GM18873 (cell line): ENCODE measurements around the gene OR7G1.

Experiments
- ATAC-seq: cut with Tn5 transposase; IDR thresholded peaks from one replicate; pipeline ENCODE4 v1.9.1; 2021; ENCODE audit warnings: mild to moderate bottlenecking, moderate library complexity, moderate number of reproducible peaks; ENCODE audit not compliant: unreplicated experiment, low FRiP score

Gene OR7G1, protein sequence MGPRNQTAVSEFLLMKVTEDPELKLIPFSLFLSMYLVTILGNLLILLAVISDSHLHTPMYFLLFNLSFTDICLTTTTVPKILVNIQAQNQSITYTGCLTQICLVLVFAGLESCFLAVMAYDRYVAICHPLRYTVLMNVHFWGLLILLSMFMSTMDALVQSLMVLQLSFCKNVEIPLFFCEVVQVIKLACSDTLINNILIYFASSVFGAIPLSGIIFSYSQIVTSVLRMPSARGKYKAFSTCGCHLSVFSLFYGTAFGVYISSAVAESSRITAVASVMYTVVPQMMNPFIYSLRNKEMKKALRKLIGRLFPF

DNA sequence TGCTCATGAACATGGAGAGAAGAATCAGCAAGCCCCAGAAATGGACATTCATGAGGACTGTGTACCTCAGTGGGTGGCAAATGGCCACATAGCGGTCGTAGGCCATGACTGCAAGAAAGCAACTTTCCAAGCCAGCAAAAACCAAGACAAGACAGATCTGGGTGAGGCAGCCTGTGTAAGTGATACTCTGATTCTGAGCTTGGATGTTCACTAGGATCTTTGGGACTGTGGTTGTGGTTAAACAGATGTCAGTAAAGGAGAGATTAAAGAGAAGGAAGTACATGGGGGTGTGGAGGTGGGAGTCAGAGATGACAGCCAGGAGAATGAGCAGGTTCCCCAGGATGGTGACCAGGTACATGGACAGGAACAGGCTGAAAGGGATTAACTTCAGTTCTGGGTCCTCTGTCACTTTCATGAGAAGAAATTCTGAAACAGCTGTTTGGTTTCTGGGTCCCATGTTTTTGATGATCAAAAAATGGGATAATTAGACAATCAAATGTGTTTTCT is at the start of gene OR7G1:
TSS of gene OR7G1 (minus strand) at position 457 of the 507 bp plus-strand sequence. CDS start at position 457, 0 bp downstream.
- no peak for ATAC-seq

DNA sequence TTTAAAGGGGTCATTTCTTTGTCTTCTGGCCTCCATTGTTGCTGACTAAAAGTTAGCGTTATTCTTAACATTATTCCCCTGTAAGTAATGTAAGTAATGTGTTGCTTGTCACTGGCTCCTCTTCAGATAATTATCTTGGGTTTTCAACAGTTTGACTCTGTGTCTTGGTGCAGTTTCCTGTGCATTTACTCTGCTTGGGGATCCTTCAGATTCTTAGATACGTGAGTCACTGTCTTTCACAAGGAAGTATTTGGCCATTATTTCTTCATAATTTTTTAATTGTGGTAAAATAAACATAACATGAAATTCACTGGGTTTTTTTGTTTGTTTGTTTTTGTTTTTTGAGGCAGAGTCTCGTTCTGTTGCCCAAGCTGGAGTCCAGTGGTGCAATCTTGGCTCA is 49.7 kb upstream of the OR7G1 start:
- no peak for ATAC-seq

DNA sequence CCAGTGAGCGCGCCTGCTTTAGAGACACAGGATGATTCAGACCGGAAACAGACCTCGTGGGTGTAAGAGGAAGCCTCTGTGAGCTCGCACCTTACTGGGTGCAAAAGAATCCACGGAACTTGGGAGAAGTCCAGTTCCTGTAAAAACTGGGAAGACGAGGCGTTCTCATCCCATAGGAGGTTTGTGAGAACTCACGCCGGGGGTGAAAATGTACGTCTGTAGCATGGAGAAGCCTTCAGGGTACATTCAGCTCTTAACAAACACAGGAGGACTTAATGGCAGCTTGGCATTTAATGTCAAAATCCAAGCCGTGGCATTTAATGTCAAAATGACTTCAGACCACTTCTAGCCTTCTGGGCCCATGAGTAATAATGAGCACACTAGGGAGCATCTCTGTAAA is 45.9 kb upstream of the OR7G1 start:
- no peak for ATAC-seq

DNA sequence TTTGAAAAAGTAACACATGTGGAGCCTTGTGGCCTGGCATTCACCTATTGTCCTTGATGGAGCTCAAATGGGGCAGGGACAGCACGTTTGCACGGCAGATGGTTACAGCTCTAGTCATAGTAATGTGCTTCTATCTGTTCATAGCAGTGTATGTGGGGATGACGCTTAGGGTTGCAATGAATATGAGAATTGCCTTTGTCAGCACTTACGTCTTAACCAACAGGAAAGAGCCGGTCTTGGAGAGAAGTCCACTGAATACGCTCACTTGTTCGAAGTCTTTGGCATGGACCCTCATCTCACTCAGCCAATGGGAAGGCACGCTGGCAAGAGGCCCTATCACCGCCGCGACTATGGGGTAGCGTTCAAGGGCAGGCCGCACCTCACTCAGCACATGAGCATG is 44.3 kb upstream of the OR7G1 start:
- no peak for ATAC-seq

DNA sequence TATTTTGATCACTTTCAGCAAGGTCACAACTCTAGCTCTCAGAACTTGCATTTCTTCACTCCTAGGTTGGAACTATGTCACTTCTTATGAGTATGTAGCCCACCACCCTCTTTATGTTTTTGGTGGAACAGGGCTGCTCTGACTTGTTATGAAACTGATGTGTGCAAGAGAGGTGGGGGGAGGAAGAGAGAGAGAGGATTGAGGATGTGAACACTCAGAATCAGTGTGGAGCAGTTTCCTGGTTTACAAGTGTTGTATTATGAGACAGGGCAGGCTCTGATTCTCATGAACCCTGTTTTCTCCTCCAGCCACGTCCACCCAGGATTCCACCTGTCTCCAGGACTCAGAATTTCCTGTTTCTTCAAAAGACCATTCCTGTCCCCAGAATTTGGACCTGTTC is 40.7 kb upstream of the OR7G1 start:
- no peak for ATAC-seq

DNA sequence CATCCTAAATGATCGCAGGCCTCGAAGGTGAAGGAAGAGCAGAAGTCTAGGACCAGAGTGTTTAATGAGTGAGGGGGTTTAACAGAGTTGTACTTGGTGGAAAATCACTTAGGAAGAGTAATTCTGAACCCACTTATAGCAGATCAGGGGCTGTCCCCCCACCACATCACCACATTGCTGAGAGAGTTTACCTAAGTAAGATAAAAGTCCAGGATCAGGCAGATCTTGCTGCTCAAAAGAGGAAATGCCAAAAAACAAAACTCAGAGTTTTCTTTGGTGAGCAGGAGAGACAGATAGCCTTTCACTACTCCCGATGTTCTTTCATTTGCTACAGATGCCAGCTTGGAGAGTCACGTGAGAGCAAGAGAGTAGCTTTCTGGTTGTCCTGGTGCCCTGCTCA is 40.0 kb upstream of the OR7G1 start:
- no peak for ATAC-seq

DNA sequence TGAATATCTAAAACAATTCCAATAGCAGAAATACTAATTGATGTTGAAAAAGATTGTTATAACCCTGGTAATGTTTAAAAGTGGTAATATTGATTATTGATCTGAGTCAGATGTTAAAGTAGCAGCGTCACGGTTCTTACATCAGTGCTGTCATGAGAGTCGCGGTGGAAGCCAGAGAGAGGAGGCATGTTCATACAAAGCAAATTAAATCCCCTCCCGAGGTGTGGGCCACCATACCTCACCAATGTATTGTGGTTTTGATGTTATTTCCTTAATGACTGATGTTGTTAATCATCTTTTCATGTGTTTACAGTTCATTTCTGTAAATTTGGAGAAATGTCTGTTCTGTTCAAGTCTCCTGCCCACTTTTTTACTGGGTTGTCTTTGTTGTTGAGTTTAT is 35.8 kb upstream of the OR7G1 start:
- no peak for ATAC-seq

DNA sequence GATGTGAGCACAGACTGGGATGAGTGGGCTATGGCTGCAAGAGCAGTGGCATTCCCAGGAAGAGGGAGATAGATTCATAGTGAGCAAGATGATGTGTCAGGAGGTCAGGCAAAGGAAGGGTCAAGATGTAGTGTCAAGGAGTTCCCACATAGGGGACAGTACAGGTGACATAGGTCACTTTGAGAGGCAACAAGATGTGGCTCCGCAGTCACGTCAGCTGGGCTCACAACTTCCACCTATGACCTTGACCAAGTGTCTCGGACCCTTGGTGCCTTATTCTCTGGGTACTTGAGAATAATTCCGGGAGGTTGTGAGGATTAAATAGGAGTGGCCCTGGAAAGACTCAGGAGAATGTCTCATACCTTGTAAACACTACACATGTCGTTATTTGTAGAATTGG is 35.1 kb upstream of the OR7G1 start:
- no peak for ATAC-seq

DNA sequence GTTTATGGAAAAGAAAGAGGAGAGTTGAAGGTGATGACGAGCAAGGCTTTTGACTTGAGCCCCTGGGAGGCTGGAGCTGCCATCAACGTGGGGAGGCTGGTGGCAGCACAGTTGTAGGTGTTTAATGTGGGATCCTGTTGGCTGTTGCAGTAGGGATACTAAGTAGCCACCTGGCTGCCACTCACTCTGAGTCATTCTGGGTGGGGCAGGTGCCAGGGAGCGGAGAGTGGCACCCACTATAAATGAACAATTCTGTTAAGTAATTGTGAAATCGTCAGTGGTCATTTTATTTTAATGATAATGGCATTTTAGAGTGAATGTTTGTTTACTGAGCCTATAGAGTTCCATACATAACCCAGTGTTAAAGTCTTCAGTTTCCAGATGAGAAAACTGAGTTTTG is 34.4 kb upstream of the OR7G1 start:
- ATAC-seq, result no peak

DNA sequence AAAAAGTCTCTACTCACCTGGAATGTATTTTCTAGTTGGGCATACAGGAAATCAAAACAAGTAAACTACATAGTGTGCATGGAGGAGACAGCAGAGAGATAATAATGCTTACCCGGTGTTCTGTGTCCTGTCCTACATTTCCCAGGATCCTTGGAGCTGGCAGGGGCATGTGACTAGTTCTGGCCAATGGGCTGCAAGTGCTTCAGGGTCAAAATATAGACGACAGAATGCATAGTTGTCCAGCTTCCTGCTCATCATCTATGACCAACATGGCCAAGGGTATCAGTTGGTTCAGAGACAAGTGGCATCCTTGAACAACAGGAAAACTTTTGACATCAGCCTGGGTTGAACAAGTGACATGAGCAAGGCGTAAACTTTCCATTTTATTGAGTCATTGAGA is 33.1 kb upstream of the OR7G1 start:
- no peak for ATAC-seq

DNA sequence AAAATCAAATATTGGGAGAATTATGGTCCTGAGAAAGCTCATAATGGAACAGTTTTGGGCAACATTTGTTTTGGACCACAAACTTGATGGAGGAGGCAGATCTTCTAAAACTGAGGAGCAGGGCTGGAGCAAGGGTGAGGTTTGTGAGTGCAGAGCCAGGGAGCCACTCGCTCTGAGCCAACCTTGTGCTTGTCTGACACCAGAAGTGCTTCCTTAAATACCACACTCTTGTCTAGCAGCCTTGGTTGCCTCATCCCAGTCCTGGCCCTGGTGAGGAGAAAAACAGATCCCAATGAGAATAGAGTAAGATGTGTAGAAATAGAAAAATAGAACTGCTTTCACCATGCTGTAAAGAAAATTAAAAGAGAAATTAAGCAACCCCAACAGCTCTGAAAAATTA is 31.3 kb upstream of the OR7G1 start:
- ATAC-seq, result no peak

DNA sequence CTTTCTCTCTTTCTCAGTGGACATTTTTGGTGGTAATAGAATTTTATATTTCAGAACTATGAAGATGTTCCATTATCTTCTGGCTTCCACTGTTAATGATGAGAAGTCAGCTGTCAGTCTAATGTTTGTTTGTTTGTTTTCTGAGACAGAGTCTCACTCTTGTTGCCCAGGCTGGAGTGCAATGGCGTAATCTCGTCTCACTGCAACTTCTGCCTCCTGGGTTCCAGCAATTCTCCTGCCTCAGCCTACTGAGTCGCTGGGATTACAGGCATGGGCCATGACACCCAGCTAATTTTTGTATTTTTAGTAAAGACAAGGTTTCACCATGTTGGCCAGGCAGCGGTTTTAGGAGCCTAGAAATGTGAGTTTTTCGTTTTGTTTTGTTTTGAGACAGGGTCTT is 29.4 kb upstream of the OR7G1 start:
- ATAC-seq, result no peak

DNA sequence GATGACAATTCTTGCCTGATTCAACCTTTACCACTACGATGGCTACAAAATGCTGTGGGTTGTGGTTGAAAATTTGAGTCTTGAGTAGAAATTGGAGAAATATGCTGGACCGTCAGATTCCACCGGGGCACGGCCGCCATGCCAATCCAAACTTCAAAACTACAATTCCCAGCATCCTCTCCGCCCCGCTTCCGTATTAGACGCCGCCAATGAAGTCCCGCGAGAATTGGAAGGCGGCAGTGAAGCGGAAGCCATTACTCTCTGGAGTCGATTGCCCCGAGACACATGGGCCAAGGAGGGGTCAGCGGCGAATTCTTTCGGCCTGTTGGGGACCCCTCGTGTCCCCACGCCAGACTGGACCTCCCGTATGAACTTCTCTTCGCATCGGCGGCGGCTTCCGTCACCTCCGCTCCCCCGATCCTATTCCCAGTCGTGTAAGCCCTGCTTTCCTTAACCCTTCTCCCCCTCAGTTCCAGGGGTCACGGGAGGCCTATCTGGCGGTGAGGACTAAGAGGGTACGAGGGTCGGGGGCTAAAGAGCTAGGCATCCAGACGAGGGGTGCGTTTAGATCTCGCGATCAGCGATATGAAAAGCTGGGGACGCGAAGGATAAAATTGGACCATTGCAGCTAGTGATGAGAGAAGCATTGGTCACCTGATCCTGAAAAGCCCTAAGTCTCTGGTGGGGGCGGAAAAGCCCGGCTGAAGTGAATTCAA is 24.8 kb upstream of the OR7G1 start, which contains the start of gene ZNF317:
TSS of gene ZNF317 (plus strand) at position 239 of the 716 bp plus-strand sequence. CDS start 15,620 bp downstream, outside the sequence.
- ATAC-seq, result peak; percentile 92

DNA sequence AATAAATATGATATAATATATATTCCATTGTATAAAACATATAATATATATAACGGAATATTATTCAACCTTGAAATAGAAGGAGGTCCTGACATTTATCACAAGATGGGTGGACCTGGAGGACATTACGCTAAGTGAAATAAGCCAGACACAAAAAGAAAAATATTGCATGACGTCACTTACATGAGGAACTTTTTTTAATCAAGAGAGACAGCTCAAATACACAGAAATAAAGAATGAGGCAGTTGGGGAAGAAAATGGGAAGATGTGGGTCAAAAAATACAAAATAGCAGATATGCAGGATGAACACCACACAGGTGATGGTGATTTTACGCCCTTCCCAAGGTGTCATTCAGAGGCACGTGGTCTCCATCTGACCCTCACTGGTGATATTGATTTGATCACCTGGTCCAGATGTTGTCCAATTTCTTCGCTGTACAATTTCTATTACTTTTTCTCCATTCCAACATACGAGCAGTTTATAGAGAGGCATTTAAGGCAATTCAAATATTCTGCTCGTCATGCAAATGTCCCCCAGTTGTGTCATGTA is 24.1 kb upstream of the OR7G1 start:
- no peak for ATAC-seq

DNA sequence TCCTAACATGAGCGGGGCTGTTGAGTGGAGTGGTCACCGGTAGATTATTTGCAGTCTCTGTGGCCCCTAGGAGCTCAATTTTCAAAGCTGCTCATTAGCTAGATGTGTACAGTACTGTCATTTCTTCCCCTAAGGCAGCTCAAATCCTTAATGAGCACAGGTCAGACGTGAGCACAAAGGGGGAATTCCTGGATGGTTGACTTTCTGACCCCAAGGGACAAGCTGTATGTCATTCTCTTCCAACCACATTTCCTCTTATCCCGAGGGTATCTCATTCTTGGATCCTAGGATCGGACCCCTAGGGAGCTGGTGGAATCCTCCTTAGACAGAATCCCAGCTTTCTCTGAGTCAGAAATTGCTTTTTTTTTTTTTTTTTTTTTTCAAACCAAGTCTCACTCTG is 16.9 kb upstream of the OR7G1 start:
- no peak for ATAC-seq

DNA sequence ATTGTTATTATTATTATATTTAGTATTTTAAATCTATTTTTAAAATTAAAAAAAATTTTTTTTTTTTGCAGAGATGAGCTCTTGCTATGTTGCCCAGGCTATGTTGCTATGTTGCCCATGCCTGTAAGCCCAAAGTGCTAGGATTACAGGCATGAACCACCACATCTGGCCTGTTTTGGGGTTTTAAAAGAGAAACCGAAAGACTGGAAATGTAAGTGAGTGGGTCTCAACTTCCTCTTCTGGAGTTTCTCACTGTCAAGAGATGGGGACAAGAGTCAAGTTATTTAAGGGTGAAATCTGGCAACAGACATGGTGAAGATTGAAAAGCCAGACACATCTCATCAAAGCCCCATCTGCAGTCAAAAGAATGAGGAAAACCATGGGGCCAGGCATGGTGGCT is 15.4 kb upstream of the OR7G1 start:
- no peak for ATAC-seq

DNA sequence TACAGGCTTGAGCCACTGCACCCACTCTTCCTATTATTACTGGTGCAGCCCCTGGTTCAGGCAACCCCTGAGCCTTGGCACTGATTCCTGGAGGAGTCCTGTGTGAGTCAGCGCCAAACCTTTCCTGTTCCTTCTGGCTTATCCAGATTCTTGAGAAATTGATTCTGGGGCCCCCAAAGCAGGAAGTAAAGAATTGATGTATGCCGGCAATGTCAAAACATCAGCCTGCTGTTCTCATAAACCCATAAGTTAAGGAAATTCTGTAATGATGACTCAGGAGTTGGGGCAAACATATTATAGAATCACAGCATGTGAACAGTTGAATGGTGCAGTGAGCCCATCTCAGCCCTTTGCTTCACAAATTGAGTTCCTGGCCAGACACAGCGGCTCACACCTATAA is 12.6 kb upstream of the OR7G1 start:
- ATAC-seq, result no peak

DNA sequence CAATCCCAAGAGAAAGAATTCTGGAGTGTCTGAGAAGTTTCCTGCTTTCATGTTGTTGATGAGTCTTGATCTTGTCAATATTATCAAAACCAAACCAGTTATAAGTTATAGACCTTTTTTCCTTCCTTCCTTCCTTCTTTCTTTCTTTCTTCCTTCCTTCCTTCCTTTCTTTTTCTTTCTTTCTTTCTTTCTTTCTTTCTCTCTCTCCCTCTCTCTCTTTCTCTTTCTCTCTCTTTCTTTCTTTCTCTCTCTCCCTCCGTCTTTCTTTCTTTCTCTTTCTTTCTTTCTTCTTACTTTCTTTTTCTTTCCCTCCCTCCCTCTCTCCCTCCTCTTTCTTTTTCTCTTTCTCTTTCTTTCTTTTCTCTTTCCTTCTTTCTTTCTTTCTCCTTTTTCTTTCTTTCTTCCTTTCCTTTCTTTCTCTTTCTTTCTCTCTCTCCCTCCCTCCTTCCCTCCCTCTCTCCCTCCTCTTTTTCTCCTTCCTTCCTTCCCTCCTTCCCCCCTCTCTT is 11.4 kb upstream of the OR7G1 start, which contains the start of gene OR7G3:
TSS of gene OR7G3 (minus strand) at position 51 of the 506 bp plus-strand sequence. CDS start at position 51, 0 bp downstream.
- no peak for ATAC-seq

DNA sequence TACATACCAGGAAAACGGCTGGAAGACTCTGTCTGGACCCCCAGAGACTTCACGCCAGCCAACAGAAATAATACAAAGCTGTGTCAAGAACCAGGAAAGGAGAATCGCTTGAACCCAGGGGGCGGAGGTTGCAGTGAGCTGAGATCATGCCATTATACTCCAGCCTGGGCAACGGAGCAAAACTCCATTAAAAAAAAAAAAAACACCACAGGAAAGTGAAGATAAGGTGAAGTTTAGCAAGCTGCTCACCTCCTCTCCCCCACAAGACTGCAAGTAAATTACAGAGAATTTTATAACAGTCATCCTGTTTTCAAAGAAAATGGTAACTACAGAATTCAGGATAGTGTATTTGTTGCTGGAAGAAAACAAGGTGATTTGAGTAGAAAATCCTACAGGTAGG is 984 bp upstream of the OR7G1 start:
- ATAC-seq, result no peak

DNA sequence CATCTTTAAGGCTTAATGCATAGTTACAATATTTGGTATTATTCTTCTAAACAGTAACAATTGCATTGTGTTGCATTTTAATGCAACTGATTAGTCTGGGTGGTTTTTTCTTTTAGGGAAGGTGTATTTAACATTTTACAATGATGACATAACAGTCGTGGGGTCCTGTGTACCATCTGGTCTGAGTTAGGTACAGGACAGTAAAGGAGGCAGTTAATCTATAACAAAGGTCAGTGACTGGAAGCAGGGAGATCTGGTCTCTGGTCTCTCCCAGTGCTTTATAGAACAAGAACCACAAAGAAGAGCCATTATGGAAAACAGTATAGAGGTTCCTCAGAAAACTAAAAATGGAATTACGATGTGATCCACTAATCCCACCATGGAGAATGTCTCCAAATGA is 5.6 kb downstream of the OR7G1 start:
- no peak for ATAC-seq

DNA sequence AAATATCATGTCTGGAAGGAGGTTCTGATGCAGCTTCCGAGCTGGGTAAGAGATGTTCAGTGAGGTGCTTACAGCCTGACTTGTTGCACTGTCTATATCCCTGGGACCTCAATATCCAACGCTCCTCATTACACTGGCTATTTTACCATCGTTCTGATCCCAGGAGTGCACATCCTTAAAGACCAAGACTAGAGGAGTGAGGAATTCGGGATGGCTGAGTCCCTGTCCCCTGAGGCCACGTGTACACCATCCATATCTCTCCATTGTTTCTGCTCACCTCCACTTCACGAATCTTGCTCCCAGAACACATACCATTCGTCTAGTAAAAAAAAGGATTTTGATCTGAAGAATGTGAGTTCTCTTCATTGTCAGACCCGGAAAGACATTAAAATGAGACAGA is 8.2 kb downstream of the OR7G1 start, which contains the start of gene OR7G2:
TSS of gene OR7G2 (minus strand) at position 101 of the 400 bp plus-strand sequence. CDS start 4,232 bp downstream, outside the sequence.
- ATAC-seq, result no peak
